ENCODE data around the gene SLC25A18.

The SLC25A18 gene

GRCh38 chr22:17570851-17571631 is 7.7 kb downstream of the SLC25A18 start:
- no peak for DNase-seq (ENCODE audit: low read depth, low spot score)

DNA sequence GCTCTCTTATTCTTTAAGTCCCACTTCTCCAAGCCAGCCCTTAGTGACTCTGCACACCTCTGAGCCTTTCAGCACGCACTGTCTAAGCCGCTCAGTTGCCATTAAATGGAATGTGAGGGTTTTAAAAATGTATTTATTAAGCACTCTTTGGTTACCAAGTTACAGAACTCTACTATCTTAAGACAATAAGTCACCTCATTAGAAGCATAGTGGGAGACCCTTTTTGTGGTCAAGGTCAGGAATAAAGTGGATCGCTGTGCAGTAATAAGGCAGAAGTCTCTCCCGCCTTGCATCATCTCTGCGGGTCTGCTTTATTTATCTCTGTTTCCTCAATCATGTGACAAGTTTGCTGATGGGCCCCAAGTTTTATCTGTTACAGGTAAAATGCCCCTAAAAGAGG is 11.9 kb downstream of the SLC25A18 start:
- no peak for DNase-seq (ENCODE audit: low read depth, low spot score)

- no peak for DNase-seq (ENCODE audit: low read depth, low spot score)
These were observed 12.4 kb downstream of the SLC25A18 start for GRCh38 chr22:17575681-17576080.

- no peak for DNase-seq (ENCODE audit: low read depth, low spot score)
These were observed 13.2 kb downstream of the SLC25A18 start for GRCh38 chr22:17576470-17576869.

DNA sequence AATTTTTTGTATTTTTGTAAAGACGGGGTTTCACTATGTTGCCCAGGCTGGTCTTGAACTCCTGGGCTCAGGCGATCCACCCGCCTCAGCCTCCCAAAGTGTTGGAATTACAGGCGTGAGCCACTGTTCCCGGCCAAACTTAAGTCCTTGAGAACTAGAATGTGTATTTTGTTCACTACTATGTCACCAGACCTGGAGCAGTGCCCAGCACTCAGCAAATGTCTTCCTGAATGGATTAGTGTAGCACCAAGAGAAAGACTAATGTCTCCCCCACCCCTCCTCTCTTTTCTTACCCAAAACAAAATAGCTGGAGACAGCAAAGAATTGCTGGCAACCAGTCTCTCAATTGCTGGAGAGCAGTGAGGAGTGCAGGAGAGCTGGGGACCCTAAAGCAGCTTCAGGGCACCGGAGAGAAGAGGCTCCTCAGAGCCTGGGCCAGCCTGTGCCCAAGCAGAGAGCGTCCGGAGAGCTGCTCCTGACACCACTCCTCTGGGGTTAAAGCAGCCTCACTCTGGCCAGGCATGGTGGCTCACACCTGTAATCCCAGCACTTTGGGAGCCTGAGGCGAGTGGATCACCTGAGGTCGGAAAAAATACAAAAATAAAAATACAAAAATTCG is 14.9 kb downstream of the SLC25A18 start:
- no peak for DNase-seq (ENCODE audit: low read depth, low spot score)

- DNase-seq (ENCODE audit: low read depth, low spot score): no peak
These were observed 16.3 kb downstream of the SLC25A18 start for GRCh38 chr22:17579535-17579981.

DNA sequence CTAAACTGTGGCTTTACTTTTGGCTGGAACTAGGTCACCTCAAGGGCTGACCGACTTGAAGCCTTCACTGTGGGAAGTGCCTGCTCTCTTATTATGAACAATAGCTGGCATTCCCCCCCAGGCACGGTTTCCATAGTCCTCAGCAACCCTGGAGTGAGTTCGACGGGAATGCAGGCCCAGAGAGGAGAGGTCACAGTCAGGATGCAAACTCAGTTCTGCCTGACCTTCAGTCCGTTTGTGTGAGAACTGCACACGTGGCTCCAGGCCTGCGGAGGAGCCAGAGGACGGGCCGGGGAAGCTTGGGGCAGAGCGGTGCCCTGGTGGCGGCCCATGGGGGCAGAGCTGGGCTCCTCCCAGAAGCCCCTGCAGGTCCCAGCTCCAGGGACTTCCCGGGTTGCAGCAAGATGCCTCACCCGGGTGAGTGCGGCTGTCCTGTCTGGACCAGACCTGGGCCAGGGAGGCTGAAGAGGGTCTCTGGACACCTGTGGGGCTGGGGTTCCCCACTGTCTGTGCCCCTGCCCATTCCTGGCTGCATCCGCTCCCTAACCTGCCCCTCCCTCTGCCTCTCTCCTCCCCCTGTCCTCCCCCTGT is 17.2 kb downstream of the SLC25A18 start:
- no peak for DNase-seq (ENCODE audit: low read depth, low spot score)

DNA sequence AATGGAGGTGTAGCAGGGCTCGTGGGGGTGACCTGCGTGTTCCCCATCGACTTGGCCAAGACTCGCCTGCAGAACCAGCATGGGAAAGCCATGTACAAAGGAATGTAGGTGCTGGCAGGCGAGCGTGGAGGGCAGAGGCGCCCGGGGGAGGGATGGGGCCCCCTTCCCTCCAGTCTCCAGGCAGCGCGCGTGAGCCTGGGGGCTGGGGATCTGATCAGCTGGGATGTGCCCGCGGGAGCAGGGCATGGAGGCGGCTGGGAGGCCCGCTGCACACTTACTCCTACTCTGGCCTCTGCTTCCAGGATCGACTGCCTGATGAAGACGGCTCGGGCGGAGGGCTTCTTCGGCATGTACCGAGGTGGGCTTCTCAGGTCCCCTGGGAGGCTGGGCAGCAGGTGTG is 17.8 kb downstream of the SLC25A18 start:
- DNase-seq (ENCODE audit: low read depth, low spot score): no peak

GRCh38 chr22:17581631-17582030 is 18.3 kb downstream of the SLC25A18 start:
- no peak for DNase-seq (ENCODE audit: low read depth, low spot score)

DNA sequence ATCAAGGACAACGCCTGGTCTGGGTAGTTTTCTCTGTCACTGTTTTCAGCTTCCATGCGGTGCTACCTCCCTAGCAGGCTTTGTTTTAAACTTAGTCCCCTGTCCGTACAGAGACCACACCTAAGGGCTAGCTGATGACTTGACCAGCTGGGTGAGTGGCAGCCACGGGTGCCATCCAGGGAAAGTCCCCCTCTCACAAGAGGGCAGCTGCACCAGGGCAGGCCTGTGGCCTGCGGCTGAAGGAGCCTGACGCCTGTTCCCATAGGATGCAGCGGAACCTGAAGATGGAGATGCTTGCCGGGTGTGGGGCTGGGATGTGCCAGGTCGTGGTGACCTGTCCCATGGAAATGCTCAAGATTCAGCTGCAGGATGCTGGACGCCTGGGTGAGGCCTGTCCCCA is 19.9 kb downstream of the SLC25A18 start:
- no peak for DNase-seq (ENCODE audit: low read depth, low spot score)

DNA sequence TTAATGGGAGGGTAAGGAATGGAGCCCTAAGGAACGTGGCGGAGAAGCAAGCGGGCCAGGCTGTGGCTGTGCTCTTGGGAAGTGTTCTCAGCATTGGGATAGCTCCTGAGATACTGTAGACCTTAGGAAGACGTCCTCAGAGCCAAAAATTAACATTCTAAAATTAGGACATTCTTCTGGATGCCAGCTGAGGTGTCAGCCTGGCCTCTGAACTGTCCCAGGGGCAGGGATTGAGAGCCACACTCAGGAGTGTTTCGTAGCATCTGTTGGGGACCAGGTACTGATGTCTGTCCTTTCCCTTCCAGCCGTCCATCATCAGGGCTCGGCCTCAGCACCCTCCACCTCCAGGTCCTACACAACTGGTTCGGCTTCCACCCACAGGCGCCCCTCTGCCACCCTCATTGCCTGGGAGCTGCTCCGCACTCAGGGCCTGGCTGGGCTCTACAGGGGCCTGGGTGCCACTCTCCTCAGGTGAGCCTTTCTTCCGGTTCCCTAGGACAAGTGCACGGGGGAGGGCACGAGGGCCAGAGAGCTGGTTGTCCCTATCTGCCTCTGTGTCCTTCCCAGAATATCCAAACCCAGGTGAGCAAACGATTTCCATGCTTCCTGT is 23.6 kb downstream of the SLC25A18 start:
- DNase-seq (ENCODE audit: low read depth, low spot score): no peak

DNA sequence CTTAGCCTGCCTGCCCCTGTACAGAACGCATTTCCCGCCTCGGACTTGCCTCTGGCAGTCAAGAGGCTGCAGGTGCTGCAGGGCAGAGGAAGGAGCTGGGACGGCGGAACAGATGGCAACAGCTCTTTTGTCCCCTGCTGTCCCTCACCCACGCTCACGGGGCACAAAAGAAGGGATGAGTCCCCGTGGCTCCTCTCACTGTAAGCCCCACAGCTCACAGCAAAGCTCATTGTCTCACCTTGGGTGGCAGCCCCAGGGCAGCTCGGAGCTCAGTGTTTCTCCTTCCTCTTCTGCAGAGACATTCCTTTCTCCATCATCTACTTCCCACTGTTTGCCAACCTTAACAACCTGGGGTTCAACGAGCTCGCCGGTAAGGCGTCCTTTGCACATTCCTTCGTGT is 24.3 kb downstream of the SLC25A18 start:
- no peak for DNase-seq (ENCODE audit: low read depth, low spot score)

DNA sequence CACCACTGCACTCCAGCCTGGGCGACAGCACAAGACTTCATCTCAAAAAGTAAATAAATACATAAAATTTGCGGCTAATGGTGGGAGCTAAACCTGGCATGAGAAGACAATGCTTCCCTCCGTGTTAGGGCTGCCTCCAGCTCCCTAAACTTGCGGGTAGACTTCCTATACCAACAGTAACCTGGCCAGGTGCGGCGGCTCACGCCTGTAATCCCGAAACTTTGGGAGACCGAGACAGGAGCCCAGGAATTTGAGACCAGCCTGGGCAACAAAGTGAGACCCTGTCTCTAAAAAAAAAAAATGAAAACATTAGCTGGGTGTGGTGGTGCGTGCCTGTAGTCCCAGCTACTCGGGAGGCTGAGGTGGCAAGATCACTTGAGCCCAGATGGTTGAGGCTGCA is 25.3 kb downstream of the SLC25A18 start:
- DNase-seq (ENCODE audit: low read depth, low spot score): no peak

GRCh38 chr22:17589810-17590375 is 26.6 kb downstream of the SLC25A18 start:
- DNase-seq (ENCODE audit: low read depth, low spot score): no peak

- DNase-seq (ENCODE audit: low read depth, low spot score): no peak
These were observed 27.3 kb downstream of the SLC25A18 start for GRCh38 chr22:17590586-17590985.

- DNase-seq (ENCODE audit: low read depth, low spot score): no peak
These were observed 28.9 kb downstream of the SLC25A18 start for GRCh38 chr22:17592201-17592600.

DNA sequence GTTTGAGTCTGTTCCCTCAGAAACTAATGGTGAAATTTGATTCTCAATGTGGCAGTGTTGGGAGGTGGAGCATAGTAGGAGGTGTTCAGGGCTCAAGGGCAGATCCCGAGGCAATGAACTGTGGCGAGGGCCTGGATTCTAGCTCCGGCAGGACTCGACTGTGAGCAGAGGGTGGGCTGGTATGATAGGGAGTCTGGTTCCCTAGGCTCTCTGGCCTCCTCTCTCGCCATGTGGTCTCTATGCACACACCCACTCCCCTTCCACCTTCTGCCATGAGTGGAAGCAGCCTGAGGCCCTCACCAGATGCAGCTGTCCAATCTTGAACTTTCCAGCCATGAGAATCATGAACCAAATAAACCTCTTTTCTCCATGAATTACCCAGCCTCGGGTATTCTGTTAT is 32.9 kb downstream of the SLC25A18 start:
- no peak for DNase-seq (ENCODE audit: low read depth, low spot score)

DNA sequence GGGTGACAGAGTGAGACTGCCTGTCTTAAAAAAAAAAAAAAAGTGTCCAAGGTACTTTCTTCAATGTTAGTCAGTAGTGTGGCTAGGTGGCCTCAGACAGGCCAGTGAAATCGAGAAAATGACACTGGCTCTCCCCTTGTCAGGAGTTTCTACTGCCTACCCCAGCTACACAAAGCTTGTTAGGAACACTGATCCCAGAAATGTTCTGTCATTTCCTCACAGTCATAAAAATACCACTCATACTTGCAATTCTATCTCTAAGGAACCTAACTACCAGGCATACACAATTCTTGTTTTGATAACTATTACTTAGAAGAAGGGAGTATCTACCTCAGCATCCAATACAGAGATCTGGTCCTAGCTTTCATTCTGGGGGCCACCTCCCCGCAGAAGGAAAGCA is 33.9 kb downstream of the SLC25A18 start:
- no peak for DNase-seq (ENCODE audit: low read depth, low spot score)

- no peak for DNase-seq (ENCODE audit: low read depth, low spot score)
These were observed 35.0 kb downstream of the SLC25A18 start for GRCh38 chr22:17598318-17598717.

DNA sequence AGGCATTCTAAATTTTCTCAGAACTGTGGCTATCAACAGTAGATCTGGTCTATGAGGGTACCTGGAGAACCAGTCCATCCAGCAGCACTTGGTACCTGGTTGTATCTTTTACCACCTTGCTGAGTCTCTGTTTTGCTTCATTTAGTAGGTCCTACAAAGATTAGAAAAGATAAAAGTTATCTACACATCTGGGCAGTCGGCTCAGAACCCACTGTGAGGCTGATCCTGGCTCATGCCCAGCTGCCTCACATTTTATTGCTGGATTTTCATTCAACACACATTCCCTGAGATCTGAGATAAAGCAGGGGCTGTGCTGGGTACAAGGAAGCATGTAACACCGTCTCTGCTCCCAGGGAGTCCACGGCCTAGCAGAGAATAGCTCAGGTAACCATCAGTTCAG is 37.7 kb downstream of the SLC25A18 start:
- DNase-seq (ENCODE audit: low read depth, low spot score): no peak

DNA sequence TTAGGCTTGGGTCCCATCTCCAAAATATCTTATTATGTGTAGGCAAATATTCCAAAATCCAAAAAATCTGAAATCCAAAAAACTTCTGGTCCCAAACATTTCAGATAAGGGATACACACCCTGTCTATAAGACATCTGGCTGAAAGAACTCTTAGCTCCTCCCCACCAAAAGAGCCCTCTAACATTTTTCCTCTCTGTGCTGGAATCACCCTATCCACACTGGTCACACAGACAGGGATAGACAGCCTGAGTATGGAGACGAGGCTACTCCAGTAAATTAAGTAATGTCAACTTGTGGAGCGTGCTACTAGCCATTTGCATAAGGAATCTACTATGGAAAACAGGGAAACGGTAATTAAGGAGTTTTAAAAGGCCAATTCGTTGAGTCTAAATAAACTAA is 40.4 kb downstream of the SLC25A18 start:
- no peak for DNase-seq (ENCODE audit: low read depth, low spot score)

DNA sequence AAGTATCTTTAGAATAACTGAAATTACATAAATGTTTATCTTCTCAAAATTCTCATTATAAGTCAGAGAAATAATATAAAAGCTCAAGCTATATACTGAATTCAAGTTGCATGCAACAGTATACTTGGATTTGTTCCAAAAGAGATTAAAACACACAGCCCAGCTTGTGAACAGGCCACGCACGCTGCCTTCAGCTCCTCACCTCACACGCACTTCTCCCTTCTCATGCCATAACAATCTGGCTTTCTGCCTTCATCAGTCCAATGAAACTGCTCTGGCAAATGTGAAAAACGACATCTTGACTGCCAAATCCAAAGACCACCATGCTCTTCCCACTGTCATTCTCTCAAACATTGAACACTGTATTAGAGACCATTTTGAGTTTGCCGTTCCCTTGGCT is 43.2 kb downstream of the SLC25A18 start:
- no peak for DNase-seq (ENCODE audit: low read depth, low spot score)
